Gastrocnemius medialis (tissue), 4 donors: ENCODE results near the gene SRM.

Source experiments
- CTCF ChIP-seq, 5 experiments: fragments of 450-650 bp in 3 of 5; fragments of 200-600 bp in 2 of 5; sonication (generic) in 2 of 5; IDR thresholded peaks in 4 of 5; conservative IDR thresholded peaks in 1 of 5; 1 replicate in 4 of 5; 2 replicates in 1 of 5; pipeline ENCODE4 v1.5.1; 2016 to 2019; ENCODE audit warnings: antibody characterized with exemption in 5 of 5, mild to moderate bottlenecking in 3 of 5, moderate library complexity in 3 of 5
- POLR2A ChIP-seq, 2 donors: fragments of 450-650 bp; IDR thresholded peaks; one replicate each; pipeline ENCODE4 v1.6.1; 2017; ENCODE audit warnings: antibody characterized with exemption in 2 of 2, mild to moderate bottlenecking in 2 of 2, moderate library complexity in 2 of 2

GRCh38 chr1:11098931-11099309, 39.1 kb upstream of the SRM start:
- no peak for TF ChIP-seq CTCF (IDR thresholded peaks at IDR 0.05 in 4 of 5, conservative IDR thresholded peaks at IDR 0.05 in 1 of 5)
- no peak for TF ChIP-seq POLR2A (IDR thresholded peaks at IDR 0.05)
